Lower lobe of right lung (tissue), 2 donors: Measurements from ENCODE around the gene ATP8A1. TPM values are rescaled to one million over a fixed set of nuclear protein-coding genes. Genes with fewer than 3 reads are reported as not detected.

ENCODE experiments used
- ATAC-seq, 2 donors: fragments of 200-7000 bp; cut with Tn5 transposase; one replicate each; pipeline ENCODE4 v1.9.1; 2020 to 2022; ENCODE audit warnings: mild to moderate bottlenecking in 2 of 2, moderate library complexity in 2 of 2
- DNase-seq: peaks from one replicate; pipeline ENCODE4 v3.0.0-alpha.2; 2020
- H3K27ac ChIP-seq: fragments of 200-600 bp; one replicate; pipeline ENCODE4 v1.8.0; 2022
- H3K27me3 ChIP-seq: fragments of 200-600 bp; one replicate; pipeline ENCODE4 v1.8.0; 2022; ENCODE audit warnings: low read depth
- H3K36me3 ChIP-seq: fragments of 200-600 bp; one replicate; pipeline ENCODE4 v1.8.0; 2022; ENCODE audit warnings: mild to moderate bottlenecking
- H3K4me1 ChIP-seq: fragments of 200-600 bp; one replicate; pipeline ENCODE4 v1.8.0; 2022
- H3K4me3 ChIP-seq: fragments of 200-600 bp; one replicate; pipeline ENCODE4 v1.8.0; 2022; ENCODE audit warnings: mild to moderate bottlenecking
- H3K9me3 ChIP-seq: fragments of 200-600 bp; one replicate; pipeline ENCODE4 v1.8.0; 2022
- intact Hi-C: fragments of 100-400 bp; cut with DNase I; formaldehyde crosslinking; loops from one replicate; pipeline ENCODE4 v1.11.0; 2022
- total RNA-seq: library from RNA; stranded (reverse); fragmentation: NEBNext Ultra II Directional; extraction: Animal tissue kit (Norgen Biotek cat#: 25700); gene quantifications from one replicate; pipeline ENCODE4 v1.2.1, GENCODE V29; 2021
- TF ChIP-seq, protein P1 (sequence below): fragments of 200-600 bp; IDR thresholded peaks from one replicate; pipeline ENCODE4 v1.8.0; 2022; ENCODE audit warnings: antibody characterized with exemption, mild to moderate bottlenecking
- donor health status: DM: no; HTN: yes; CAD: no; lungs with severe emphysema.

Gene ATP8A1
- total RNA-seq, 1 donor from 2014 or later: 84.7 TPM

DNA sequence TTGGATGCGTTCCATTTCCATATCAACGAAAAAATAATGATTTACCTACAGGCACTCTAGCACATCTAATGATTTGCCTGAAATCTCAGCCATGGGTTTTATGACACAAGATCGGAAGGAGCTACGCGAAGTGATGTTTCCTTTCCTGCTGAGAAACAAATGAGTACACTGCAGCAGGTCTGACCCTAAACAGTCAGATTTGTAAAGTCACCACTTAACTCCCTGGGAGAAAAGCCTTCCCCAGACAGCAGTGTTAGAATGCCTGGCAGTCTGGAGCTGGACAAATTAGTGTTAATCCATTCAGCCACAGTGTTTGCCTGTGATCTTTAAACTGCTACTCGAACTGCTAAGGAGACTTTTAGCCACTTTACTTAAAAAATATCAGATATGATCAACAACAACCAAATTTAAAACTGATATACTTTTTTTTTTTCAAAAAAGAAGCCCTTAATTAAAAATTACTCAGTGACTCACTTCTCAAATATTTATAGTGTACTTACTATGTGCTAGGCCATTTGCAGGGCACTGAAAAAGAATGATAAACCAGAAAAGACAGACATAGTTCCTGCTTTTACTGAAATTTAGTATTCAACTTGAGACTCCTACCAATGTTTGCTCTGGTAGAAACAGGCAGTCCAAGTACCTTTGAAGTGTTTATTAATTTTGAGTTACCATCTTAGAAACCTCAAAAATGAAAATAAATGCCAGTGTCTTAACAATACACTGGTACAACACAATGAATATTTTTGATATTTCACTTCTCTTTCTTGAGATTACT is 155.1 kb downstream of the ATP8A1 start:
- no peaks in the 10 kb centered on the region for H3K9me3 ChIP-seq
- TF ChIP-seq, protein P1, sequence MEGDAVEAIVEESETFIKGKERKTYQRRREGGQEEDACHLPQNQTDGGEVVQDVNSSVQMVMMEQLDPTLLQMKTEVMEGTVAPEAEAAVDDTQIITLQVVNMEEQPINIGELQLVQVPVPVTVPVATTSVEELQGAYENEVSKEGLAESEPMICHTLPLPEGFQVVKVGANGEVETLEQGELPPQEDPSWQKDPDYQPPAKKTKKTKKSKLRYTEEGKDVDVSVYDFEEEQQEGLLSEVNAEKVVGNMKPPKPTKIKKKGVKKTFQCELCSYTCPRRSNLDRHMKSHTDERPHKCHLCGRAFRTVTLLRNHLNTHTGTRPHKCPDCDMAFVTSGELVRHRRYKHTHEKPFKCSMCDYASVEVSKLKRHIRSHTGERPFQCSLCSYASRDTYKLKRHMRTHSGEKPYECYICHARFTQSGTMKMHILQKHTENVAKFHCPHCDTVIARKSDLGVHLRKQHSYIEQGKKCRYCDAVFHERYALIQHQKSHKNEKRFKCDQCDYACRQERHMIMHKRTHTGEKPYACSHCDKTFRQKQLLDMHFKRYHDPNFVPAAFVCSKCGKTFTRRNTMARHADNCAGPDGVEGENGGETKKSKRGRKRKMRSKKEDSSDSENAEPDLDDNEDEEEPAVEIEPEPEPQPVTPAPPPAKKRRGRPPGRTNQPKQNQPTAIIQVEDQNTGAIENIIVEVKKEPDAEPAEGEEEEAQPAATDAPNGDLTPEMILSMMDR: no peak
- H3K27me3 ChIP-seq: no peaks in the 10 kb centered on the region
- H3K27ac ChIP-seq: no peak overlapping the region
- H3K36me3 ChIP-seq: peaks cover 31% of the 10 kb centered on the region
- intact Hi-C loops: no loop called here
- no peak overlapping the region for H3K4me3 ChIP-seq
- peak; percentile 82 to 89 for ATAC-seq
- DNase-seq: no peak
- H3K4me1 ChIP-seq: no peaks in the 10 kb centered on the region

GRCh38 chr4:42498040-42498439 is 158.9 kb downstream of the ATP8A1 start:
- Histone ChIP-seq H3K27ac (no peak overlapping the region), H3K9me3 (no peaks in the 10 kb centered on the region), H3K27me3 (no peaks in the 10 kb centered on the region), H3K36me3 (peaks cover 6% of the 10 kb centered on the region), H3K4me3 (no peak overlapping the region), H3K4me1 (no peaks in the 10 kb centered on the region)
- intact Hi-C loops: no loop called here
- no peak for ATAC-seq
- TF ChIP-seq, protein P1: no peak
- no peak for DNase-seq

- no peaks in the 10 kb centered on the region for H3K9me3 ChIP-seq
- intact Hi-C loops: no loop called here
- no peaks in the 10 kb centered on the region for H3K27me3 ChIP-seq
- peaks cover 4% of the 10 kb centered on the region for H3K36me3 ChIP-seq
- DNase-seq (no peak), ATAC-seq (no peak)
- H3K4me1 ChIP-seq: no peaks in the 10 kb centered on the region
- H3K4me3 ChIP-seq: no peak overlapping the region
- no peak overlapping the region for H3K27ac ChIP-seq
- TF ChIP-seq, protein P1: no peak
Observed at GRCh38 chr4:42497142-42497910, 159.6 kb downstream of the ATP8A1 start.

DNA sequence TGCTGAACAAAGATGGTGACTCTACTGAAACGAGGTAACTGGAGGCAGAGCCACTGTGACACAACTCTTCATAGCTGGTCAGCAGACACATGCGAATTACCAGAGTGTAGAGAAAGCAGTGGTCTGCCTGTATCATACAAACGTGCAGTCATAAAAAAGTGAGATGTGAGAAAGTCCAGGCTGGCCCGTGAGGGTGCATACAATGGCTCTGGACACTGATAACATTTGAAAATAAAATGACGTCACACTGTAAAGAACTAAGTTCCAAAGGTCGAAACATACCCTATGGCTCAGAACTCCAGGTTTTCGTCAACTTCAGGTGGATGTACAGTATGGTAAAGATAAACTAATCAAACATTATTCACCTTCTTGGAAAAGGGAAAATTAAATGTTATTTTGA is 163.9 kb downstream of the ATP8A1 start:
- Histone ChIP-seq H3K9me3 (no peaks in the 10 kb centered on the region), H3K27me3 (no peaks in the 10 kb centered on the region), H3K27ac (no peak overlapping the region), H3K4me3 (no peak overlapping the region), H3K36me3 (no peaks in the 10 kb centered on the region), H3K4me1 (no peaks in the 10 kb centered on the region)
- no peak for DNase-seq
- TF ChIP-seq, protein P1: no peak
- intact Hi-C loops: no loop called here
- ATAC-seq: no peak

DNA sequence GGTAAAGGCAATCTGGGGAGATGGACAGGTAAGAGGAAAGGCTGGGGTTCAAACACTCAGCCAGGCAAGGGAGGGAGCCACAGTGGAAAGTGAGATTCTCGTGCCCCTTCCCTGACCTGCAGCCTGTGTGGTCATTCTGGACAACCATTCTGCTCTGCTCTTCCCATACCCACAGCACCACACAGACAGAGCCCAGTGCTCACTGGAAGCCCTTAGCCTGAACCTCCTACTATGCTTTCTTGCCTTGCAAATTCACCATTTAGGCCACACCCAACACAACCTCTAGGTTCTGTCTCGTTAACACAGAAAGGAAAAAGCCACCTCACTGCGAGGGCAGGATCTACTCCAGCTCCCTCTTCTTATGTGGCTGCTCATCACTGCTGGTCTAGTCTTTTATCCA is 166.9 kb downstream of the ATP8A1 start:
- Histone ChIP-seq H3K4me3 (no peak overlapping the region), H3K27me3 (no peaks in the 10 kb centered on the region), H3K9me3 (no peaks in the 10 kb centered on the region), H3K36me3 (no peaks in the 10 kb centered on the region), H3K27ac (no peak overlapping the region), H3K4me1 (no peaks in the 10 kb centered on the region)
- DNase-seq: no peak
- intact Hi-C loops: no loop called here
- no peak for ATAC-seq
- TF ChIP-seq, protein P1: no peak
